ENCODE results near the gene WRNIP1. TPM values are rescaled to one million over a fixed set of nuclear protein-coding genes. Genes with fewer than 3 reads are reported as not detected.

Gene WRNIP1
- total RNA-seq, 4 donors from 2014 or later = 70.6 to 99.9 (median 84.1) TPM

DNA sequence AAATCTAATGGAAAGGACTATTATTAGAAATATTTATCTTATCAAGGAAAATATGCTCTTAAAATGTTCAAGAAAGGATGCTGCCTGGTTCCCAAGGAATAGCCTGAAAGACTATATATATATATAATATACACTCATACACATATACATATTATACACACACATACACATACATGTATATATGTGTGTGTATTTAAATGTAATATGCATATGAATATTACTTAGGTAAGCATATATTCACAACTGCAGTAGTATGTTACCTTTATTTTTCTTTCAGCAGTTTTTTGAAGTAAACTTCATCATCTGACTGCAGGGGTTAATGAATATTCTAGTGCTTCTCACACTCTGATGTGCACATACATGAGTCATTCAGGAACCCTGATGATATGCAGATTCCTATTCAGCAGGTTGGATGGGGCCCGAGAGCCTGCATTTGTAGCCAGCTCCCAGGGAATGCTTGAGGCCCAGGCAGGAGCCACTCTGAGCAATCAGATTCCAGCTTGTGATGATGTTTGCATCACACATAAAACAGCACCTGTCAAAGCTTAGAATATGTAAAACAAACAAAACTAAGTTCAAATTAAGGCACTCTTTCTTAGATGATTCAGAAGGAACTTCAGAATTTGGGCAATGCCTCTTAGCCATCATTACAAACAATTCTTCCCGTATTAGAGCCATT is 30.6 kb upstream of the WRNIP1 start:
- intact Hi-C loops (cut with DNase I) = no loop called here
- H3K9me3 ChIP-seq = no peaks in the 10 kb centered on the region
- no peaks in the 10 kb centered on the region for H3K27me3 ChIP-seq
- no peak for DNase-seq
- 89 to 95% methylated on average over 2 of the region's 2 CpGs for WGBS, 2 donors
- H3K4me1 ChIP-seq = peaks cover 36 to 40% of the 10 kb centered on the region in 2 donors
- H3K4me3 ChIP-seq (replicated peaks in 1 of 3) = no peak overlapping the region
- TF ChIP-seq CTCF (IDR thresholded peaks at IDR 0.05) (no peak), POLR2A (IDR thresholded peaks at IDR 0.05) (no peak)
- H3K36me3 ChIP-seq = no peaks in the 10 kb centered on the region
- peak overlapping the region in 1 of 3 donors; percentile 87 for H3K27ac ChIP-seq

- Histone ChIP-seq H3K27me3 (no peaks in the 10 kb centered on the region), H3K36me3 (no peaks in the 10 kb centered on the region), H3K4me1 (peaks cover 10 to 12% of the 10 kb centered on the region in 2 donors), H3K9me3 (no peaks in the 10 kb centered on the region), H3K4me3 (replicated peaks in 1 of 3) (no peak overlapping the region), H3K27ac (no peak overlapping the region)
- TF ChIP-seq POLR2A (IDR thresholded peaks at IDR 0.05) (no peak), CTCF (IDR thresholded peaks at IDR 0.05) (no peak)
- no peak for DNase-seq
- intact Hi-C loops (cut with DNase I) = no loop called here
- 52 to 67% methylated on average over 3 of the region's 3 CpGs for WGBS, 2 donors
Measured at GRCh38 chr6:2737885-2738284, 27.3 kb upstream of the WRNIP1 start.

GRCh38 chr6:2738373-2738979 is 26.7 kb upstream of the WRNIP1 start:
- peak; percentile 51 to 55 for DNase-seq
- peak; percentile 30 to 70 (median 58) for TF ChIP-seq CTCF (IDR thresholded peaks at IDR 0.05)
- no peak for TF ChIP-seq POLR2A (IDR thresholded peaks at IDR 0.05)
- Histone ChIP-seq H3K9me3 (no peaks in the 10 kb centered on the region), H3K4me1 (peaks cover 4 to 6% of the 10 kb centered on the region in 2 donors), H3K4me3 (replicated peaks in 1 of 3) (no peak overlapping the region), H3K36me3 (no peaks in the 10 kb centered on the region), H3K27ac (no peak overlapping the region), H3K27me3 (no peaks in the 10 kb centered on the region)
- intact Hi-C loops (cut with DNase I) = no loop called here
- WGBS, 2 donors = 26 to 33% methylated on average over 5 of the region's 5 CpGs

- no peak for DNase-seq
- Histone ChIP-seq H3K36me3 (no peaks in the 10 kb centered on the region), H3K27me3 (no peaks in the 10 kb centered on the region), H3K9me3 (no peaks in the 10 kb centered on the region), H3K27ac (no peak overlapping the region), H3K4me1 (no peaks in the 10 kb centered on the region), H3K4me3 (replicated peaks in 1 of 3) (no peak overlapping the region)
- WGBS, 2 donors = 94 to 95% methylated on average over 4 of the region's 4 CpGs
- TF ChIP-seq POLR2A (IDR thresholded peaks at IDR 0.05) (no peak), CTCF (IDR thresholded peaks at IDR 0.05) (no peak)
- intact Hi-C loops (cut with DNase I) = no loop called here
Measured at GRCh38 chr6:2739335-2739734, 25.9 kb upstream of the WRNIP1 start.

DNA sequence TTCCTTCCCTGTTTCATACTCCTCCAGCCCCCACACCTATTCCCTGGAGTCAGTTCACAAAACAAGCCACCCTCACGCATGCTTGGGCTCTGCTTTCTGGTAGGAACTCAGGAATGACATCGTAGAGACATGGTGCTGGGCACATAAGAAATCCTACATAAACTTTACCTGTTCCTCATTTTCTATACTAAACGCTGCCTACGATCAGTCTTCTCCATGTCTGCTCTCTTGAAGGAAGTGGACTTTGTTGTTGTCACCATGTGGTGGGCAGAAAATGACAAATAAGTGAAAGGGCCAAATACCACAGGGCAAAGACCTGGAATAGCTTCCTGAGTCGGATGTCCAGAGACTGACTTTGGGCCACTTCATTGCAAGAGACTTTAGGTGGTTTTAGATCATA is 24.6 kb upstream of the WRNIP1 start:
- Histone ChIP-seq H3K4me3 (replicated peaks in 1 of 3) (no peak overlapping the region), H3K9me3 (no peaks in the 10 kb centered on the region), H3K27me3 (no peaks in the 10 kb centered on the region), H3K4me1 (no peaks in the 10 kb centered on the region), H3K36me3 (no peaks in the 10 kb centered on the region), H3K27ac (no peak overlapping the region)
- intact Hi-C loops (cut with DNase I) = no loop called here
- no peak for DNase-seq
- WGBS, 2 donors = 82 to 89% methylated on average over 5 of the region's 5 CpGs
- no peak for TF ChIP-seq CTCF (IDR thresholded peaks at IDR 0.05)
- TF ChIP-seq POLR2A (IDR thresholded peaks at IDR 0.05) = no peak

All from thyroid gland (tissue), 4 donors.